ENCODE results near the gene KRT83.

GRCh38 chr12:52293926-52294325, 27.3 kb downstream of the KRT83 start:
- TF ChIP-seq, protein P1, sequence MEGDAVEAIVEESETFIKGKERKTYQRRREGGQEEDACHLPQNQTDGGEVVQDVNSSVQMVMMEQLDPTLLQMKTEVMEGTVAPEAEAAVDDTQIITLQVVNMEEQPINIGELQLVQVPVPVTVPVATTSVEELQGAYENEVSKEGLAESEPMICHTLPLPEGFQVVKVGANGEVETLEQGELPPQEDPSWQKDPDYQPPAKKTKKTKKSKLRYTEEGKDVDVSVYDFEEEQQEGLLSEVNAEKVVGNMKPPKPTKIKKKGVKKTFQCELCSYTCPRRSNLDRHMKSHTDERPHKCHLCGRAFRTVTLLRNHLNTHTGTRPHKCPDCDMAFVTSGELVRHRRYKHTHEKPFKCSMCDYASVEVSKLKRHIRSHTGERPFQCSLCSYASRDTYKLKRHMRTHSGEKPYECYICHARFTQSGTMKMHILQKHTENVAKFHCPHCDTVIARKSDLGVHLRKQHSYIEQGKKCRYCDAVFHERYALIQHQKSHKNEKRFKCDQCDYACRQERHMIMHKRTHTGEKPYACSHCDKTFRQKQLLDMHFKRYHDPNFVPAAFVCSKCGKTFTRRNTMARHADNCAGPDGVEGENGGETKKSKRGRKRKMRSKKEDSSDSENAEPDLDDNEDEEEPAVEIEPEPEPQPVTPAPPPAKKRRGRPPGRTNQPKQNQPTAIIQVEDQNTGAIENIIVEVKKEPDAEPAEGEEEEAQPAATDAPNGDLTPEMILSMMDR (IDR thresholded peaks at IDR 0.05): no peak
- TF ChIP-seq EP300 (IDR thresholded peaks at IDR 0.05) (no peak), POLR2A (IDR thresholded peaks at IDR 0.05) (no peak)

Measured in suprapubic skin (tissue), 3 donors.